ENCODE measurements around the gene SETX.
A peak's percentile ranks its signal among the peaks of the same experiment; 100 is the strongest.

SETX gene

DNA sequence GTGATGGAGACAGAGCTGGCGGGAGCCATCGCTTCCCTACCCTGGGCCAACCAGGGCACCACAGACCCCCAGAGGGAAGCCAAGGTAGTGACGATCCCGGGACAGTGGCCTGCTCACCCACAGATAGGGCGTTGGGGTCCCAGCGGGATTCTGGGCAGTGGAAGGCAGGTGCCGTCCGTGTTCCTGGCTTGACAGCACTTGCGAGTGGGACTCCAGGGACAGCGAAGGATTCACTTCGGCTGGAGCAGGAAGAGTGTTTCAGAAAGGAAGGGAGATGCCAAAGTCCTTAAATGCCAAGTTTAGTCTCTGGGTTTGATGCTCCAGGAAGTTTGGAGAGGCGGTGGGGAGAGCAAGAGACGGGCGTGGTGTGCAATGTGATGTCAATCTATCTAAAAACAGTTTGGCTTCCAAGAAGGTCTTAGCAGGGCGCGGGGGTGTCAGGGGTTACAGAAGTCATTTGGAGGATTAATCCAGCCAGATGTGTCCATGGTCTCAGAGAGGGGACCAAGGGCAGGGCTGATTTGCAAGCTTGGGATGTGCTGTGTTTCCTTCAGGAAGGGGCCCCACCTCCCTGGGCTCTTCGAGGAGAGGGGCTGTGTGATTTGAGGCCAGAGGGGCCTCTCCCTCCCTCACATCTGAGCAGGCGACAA lies 118.0 kb downstream of the SETX start:
- no peak for DNase-seq
- TF ChIP-seq POLR2A (IDR thresholded peaks at IDR 0.05; ENCODE audit: low read length) (no peak), GATA1 (IDR thresholded peaks at IDR 0.05; ENCODE audit: low read depth, low read length) (no peak)

DNA sequence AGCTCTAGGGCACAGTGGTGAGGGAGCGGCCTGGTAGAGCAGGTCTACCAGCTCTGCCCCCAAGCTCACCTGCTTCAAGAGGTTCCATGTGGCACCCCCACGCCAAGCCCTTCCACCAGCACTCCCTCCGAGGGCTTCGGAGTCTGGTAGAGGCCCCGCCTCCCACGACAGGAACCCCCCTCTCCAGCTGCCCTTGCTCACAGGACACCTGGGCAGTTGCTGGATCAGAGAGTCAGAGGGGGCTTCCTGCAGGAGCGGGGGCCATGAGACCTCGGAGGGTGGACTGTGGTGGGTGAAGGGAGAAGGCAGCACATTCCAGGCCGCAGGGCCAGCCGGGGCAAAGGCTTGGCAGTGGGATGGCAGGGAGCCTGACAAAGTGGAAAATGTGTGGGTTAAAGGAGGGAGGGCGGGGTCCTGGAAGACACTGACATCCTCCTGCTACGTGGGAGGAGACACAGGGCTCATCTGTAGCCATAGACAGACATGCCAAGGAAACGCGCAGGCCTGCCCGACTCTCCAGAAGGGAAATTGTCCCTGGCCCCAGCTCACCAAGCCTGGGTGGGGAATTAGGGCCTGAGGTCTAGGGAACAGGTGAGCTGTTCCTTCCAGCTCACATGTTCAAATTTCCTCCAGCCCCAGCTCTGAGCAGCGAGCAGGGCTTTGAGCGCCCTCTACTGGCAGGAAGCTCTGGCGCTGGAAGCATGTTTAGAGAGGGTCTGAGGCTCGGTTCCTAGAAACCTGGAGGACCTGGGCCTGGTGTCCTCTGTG lies 118.7 kb downstream of the SETX start:
- no peak for TF ChIP-seq POLR2A (IDR thresholded peaks at IDR 0.05; ENCODE audit: low read length)
- no peak for TF ChIP-seq GATA1 (IDR thresholded peaks at IDR 0.05; ENCODE audit: low read depth, low read length)
- peak; percentile 61 to 79 for DNase-seq

- TF ChIP-seq POLR2A (IDR thresholded peaks at IDR 0.05; ENCODE audit: low read length) (no peak), GATA1 (IDR thresholded peaks at IDR 0.05; ENCODE audit: low read depth, low read length) (no peak)
- no peak for DNase-seq
Observed at GRCh38 chr9:132235125-132235524, 119.7 kb downstream of the SETX start.

DNA sequence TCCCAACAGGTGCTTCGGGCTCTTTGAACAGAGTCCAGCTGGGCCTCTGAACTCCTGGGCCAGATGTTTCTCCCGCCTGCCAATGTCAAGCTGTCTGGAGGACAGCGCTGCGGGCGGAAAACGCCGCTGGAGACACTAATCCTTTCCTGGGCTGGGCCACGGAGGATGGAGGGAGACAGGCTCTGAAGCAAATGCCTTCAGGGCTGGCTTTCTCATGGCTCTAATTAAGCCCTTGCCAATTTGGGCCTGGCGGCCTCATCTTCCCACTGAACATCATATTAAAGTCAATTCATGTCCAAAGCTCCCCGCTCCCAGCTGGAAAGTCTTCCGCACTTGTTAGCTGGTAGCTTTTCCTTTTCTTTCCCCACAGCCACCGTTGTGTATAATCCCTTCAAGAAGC lies 120.3 kb downstream of the SETX start:
- no peak for TF ChIP-seq GATA1 (IDR thresholded peaks at IDR 0.05; ENCODE audit: low read depth, low read length)
- no peak for TF ChIP-seq POLR2A (IDR thresholded peaks at IDR 0.05; ENCODE audit: low read length)
- no peak for DNase-seq

DNA sequence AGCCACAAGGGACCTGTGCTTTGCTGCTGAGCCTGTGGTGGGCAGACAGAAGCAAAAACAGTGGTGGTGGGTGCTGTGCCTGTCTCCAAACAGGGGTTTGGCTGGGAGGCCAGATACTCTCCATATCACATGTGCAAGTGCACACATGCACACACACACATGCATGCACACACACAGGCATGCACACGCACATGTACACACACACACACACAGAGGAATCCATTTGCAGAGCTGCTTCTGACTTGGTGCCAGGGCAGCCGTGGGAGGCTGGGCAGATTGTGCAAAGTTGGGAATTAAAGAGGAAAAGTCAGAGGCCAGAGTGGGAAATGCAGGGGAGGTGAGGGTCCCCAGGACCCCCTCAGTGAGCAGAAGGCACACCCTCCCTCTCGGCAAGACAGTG lies 121.6 kb downstream of the SETX start:
- TF ChIP-seq GATA1 (IDR thresholded peaks at IDR 0.05; ENCODE audit: low read depth, low read length) (no peak), POLR2A (IDR thresholded peaks at IDR 0.05; ENCODE audit: low read length) (no peak)
- no peak for DNase-seq

GRCh38 chr9:132232522-132232921 lies 122.3 kb downstream of the SETX start:
- TF ChIP-seq GATA1 (IDR thresholded peaks at IDR 0.05; ENCODE audit: low read depth, low read length): no peak
- no peak for TF ChIP-seq POLR2A (IDR thresholded peaks at IDR 0.05; ENCODE audit: low read length)

DNA sequence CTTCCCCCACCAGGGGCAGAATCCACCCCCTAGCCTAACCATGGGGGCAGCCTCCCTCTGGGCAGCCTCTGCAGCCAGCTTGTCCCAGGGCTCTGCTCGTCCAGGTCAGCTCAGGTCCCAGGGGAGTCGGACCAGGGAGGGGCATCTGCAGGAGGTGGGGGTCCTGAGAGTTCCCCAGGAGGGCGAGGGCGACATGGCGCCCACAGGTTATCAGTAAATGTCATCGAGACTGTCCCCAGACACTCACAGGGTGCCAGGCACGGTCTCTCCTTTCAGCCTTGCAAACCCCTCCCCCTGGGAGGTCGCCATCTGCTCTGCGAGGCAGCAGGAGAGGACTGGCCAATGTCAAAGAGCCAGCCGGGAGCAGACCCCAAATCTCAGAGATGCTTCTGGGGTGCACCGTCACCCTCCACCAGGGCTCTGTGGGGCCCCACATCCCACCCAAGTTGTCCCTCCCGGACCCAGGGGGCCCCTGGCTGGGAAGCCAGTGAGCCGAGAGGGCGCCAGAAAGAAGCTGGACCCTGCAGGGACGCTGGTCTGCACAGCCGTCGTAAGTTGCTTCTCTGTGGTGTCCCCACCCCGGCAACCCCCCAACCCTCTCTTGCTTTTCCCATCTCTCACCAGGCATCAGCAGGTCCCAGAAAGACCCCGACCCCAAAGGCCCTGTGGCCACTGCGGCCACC lies 123.6 kb downstream of the SETX start:
- TF ChIP-seq POLR2A (IDR thresholded peaks at IDR 0.05; ENCODE audit: low read length) (no peak), GATA1 (IDR thresholded peaks at IDR 0.05; ENCODE audit: low read depth, low read length) (no peak)
- no peak for DNase-seq

More at GRCh38 chr9:132232522-132232921, 122.3 kb downstream of the SETX start:
- DNase-seq: no peak

DNA sequence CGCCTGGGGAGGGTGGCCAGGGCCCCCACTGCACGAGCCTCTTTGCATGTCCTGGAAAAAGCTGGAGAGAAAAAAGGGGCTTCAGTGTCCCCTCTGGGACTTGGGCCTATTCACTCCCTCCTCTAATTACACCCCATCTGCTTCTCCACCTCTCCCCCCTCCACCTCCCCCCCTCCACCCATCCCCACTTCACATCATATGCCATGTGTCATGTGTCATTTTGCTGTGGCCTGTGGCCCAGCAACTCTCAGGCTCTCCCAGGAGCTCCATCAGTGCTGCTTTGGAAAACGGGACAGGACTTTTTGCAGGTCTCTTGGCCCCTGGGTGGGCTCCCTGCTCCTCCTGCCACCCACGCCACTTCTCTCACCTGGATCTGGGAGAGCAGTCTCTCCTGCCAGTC lies 124.2 kb downstream of the SETX start:
- no peak for DNase-seq
- TF ChIP-seq POLR2A (IDR thresholded peaks at IDR 0.05; ENCODE audit: low read length): no peak
- no peak for TF ChIP-seq GATA1 (IDR thresholded peaks at IDR 0.05; ENCODE audit: low read depth, low read length)

- TF ChIP-seq GATA1 (IDR thresholded peaks at IDR 0.05; ENCODE audit: low read depth, low read length) (no peak), POLR2A (IDR thresholded peaks at IDR 0.05; ENCODE audit: low read length) (no peak)
- no peak for DNase-seq
Observed at GRCh38 chr9:132228062-132228461, 126.7 kb downstream of the SETX start.

DNA sequence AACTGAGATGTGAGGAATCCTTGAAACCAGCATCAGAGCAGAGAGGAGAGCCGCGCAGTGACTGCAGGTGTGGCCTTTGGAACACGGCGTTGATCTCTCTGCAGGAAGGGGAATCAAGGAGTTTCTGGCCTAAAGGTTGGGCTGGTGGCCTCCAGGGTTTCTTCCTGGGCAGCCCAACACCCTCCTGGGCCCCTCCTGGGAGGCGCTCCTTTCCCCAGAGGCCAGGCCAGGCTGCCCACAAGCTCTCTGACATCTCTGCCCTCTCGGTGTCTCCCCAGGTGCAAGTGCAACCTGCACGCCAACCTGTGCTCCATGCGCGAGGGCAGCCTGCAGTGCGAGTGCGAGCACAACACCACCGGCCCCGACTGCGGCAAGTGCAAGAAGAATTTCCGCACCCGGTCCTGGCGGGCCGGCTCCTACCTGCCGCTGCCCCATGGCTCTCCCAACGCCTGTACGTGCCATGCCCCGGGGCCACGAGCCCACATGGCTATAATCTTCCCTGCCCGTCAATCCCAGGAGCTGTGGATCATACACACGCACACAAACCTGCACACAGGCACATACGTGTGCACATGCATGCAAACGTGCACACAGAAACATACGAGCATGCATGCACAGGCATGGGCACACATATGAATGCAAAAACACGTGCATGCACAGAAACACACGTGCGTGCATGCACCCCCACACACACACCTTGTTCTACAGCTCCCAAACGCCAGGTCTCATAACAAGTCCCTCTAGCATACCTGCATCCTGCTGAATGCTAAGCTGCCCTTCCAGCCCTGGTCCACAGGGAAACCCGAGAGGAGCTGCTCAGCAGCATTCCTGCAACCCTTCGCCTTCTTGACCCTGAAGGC lies 128.0 kb downstream of the SETX start:
- no peak for DNase-seq
- TF ChIP-seq GATA1 (IDR thresholded peaks at IDR 0.05; ENCODE audit: low read depth, low read length): no peak
- no peak for TF ChIP-seq POLR2A (IDR thresholded peaks at IDR 0.05; ENCODE audit: low read length)

DNA sequence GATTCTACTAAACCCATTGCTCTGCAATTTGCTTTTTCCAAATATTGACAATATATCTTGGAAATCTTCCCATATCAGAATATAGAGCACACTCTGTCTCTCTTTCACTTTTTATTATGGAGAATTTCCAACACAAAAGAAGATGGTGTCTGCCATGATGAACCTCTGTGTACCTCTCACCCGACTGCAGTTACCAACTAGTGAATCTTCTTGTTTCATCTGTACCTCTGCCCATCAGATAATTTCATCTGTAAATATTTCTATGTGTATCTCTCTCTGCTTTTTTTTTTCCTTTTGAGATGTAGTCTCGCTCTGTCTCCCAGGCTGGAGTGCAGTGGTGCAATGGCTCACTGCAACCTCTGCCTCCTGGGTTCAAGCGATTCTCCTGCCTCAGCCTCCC lies 130.1 kb downstream of the SETX start:
- no peak for DNase-seq
- TF ChIP-seq POLR2A (IDR thresholded peaks at IDR 0.05; ENCODE audit: low read length): no peak
- no peak for TF ChIP-seq GATA1 (IDR thresholded peaks at IDR 0.05; ENCODE audit: low read depth, low read length)

DNA sequence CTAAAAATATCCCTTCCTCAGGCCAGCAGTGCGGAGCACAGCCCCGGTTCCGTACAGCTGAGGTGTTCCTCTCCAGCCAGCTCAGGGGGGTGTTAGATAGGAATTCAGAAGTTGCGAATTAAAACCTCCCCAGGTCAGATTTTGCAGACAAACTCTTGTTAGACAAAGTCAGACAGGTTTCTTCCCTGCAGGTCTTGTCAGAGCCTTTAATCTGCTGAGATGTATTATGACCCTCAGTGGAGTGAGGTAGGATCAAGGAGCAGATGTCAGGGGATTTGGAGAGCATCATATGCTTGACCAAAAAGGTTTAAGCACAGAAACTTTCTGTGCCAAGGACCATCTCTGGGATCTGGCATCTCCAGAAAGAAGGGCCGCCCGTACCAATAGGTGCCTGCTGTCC lies 132.8 kb downstream of the SETX start:
- TF ChIP-seq POLR2A (IDR thresholded peaks at IDR 0.05; ENCODE audit: low read length) (no peak), GATA1 (IDR thresholded peaks at IDR 0.05; ENCODE audit: low read depth, low read length) (no peak)
- DNase-seq: no peak

DNA sequence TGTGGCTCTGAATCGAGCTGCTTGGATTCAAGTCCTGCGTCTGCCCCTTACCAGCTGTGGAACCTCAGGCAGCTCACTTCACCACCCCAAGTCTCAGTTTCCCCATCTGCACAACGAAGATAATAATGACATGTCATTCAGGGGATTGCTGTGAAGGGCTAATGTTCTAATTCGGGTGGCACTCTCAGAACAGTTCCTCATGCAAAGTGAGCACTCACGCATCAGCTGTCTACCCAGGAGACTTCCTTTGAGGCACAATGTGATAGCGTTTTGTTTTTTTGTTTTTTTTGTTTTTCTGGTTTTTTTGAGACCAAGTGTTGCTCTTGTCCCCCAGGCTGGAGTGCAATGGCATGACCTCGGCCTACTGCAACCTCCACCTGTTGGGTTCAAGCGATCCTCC lies 136.6 kb downstream of the SETX start:
- no peak for TF ChIP-seq GATA1 (IDR thresholded peaks at IDR 0.05; ENCODE audit: low read depth, low read length)
- TF ChIP-seq POLR2A (IDR thresholded peaks at IDR 0.05; ENCODE audit: low read length): no peak
- no peak for DNase-seq

Data from erythroblast (primary cell).